Measurements from ENCODE around the gene KRT26. TPM values are rescaled to one million over a fixed set of nuclear protein-coding genes. Genes with fewer than 3 reads are reported as not detected.
"Not testable (repeated sequence)": the region's sequence is repeated elsewhere in the genome, so short reads cannot be mapped to it uniquely, and the experiment has no call there.

KRT26 gene
- total RNA-seq, 3 donors from 2014 or later: not detected

- Histone ChIP-seq H3K4me3 (no peak overlapping the region), H3K36me3 (ENCODE audit: low read depth) (no peaks in the 10 kb centered on the region), H3K9me3 (no peaks in the 10 kb centered on the region), H3K4me1 (ENCODE audit: low read depth) (no peaks in the 10 kb centered on the region)
- ATAC-seq: no peak
- TF ChIP-seq, protein P1, sequence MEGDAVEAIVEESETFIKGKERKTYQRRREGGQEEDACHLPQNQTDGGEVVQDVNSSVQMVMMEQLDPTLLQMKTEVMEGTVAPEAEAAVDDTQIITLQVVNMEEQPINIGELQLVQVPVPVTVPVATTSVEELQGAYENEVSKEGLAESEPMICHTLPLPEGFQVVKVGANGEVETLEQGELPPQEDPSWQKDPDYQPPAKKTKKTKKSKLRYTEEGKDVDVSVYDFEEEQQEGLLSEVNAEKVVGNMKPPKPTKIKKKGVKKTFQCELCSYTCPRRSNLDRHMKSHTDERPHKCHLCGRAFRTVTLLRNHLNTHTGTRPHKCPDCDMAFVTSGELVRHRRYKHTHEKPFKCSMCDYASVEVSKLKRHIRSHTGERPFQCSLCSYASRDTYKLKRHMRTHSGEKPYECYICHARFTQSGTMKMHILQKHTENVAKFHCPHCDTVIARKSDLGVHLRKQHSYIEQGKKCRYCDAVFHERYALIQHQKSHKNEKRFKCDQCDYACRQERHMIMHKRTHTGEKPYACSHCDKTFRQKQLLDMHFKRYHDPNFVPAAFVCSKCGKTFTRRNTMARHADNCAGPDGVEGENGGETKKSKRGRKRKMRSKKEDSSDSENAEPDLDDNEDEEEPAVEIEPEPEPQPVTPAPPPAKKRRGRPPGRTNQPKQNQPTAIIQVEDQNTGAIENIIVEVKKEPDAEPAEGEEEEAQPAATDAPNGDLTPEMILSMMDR (IDR thresholded peaks at IDR 0.05): no peak
- no peak for DNase-seq
- intact Hi-C loops (cut with DNase I, micrococcal nuclease): no loop called here
These were observed 20.9 kb downstream of the KRT26 start for GRCh38 chr17:40751065-40751464.

DNA sequence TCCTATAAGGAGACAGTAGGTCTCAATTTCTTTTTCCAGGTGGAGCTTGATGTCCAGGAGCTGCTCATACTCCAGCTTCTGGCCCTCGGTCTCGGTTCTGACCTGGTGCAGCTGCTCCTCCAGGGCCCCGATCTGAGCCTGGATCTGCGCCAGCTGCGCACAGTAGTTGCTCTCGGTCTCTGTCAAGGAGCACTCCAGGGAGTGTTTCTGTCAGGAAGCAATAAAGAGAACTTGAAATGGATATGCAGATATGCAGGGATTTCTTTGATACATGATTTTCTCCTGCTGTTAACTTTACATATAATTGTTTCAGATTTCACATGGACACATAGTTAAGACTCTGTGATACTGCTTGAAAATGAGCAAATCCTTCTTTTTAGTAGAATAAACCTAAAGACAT, 21.6 kb downstream of the KRT26 start:
- intact Hi-C loops (cut with DNase I, micrococcal nuclease): no loop called here
- no peaks in the 10 kb centered on the region for H3K4me1 ChIP-seq (ENCODE audit: low read depth)
- TF ChIP-seq, protein P1 (IDR thresholded peaks at IDR 0.05): no peak
- ATAC-seq (no peak), DNase-seq (no peak)
- no peaks in the 10 kb centered on the region for H3K9me3 ChIP-seq
- no peak overlapping the region for H3K4me3 ChIP-seq
- H3K36me3 ChIP-seq (ENCODE audit: low read depth): no peaks in the 10 kb centered on the region

- H3K9me3 ChIP-seq; H3K4me3 ChIP-seq; DNase-seq; H3K4me1 ChIP-seq (ENCODE audit: low read depth); H3K36me3 ChIP-seq (ENCODE audit: low read depth); intact Hi-C loops (cut with DNase I, micrococcal nuclease); ATAC-seq: not testable (repeated sequence)
These were observed 23.3 kb downstream of the KRT26 start for GRCh38 chr17:40748666-40749065.

GRCh38 chr17:40738553-40738952, 33.4 kb downstream of the KRT26 start:
- ATAC-seq: no peak
- intact Hi-C loops (cut with DNase I, micrococcal nuclease): no loop called here
- TF ChIP-seq, protein P1 (IDR thresholded peaks at IDR 0.05): no peak
- Histone ChIP-seq H3K4me3 (no peak overlapping the region), H3K4me1 (ENCODE audit: low read depth) (no peaks in the 10 kb centered on the region), H3K9me3 (peaks cover 5% of the 10 kb centered on the region), H3K36me3 (ENCODE audit: low read depth) (no peaks in the 10 kb centered on the region)
- DNase-seq: no peak

GRCh38 chr17:40735016-40735415, 37.0 kb downstream of the KRT26 start:
- ATAC-seq (no peak), DNase-seq (no peak)
- TF ChIP-seq, protein P1 (IDR thresholded peaks at IDR 0.05): no peak
- H3K36me3 ChIP-seq (ENCODE audit: low read depth): no peaks in the 10 kb centered on the region
- intact Hi-C loops (cut with DNase I, micrococcal nuclease): no loop called here
- no peaks in the 10 kb centered on the region for H3K4me1 ChIP-seq (ENCODE audit: low read depth)
- H3K4me3 ChIP-seq: no peak overlapping the region
- H3K9me3 ChIP-seq: no peaks in the 10 kb centered on the region

- intact Hi-C loops (cut with DNase I, micrococcal nuclease): no loop called here
- DNase-seq (no peak), ATAC-seq (no peak)
- Histone ChIP-seq H3K9me3 (no peaks in the 10 kb centered on the region), H3K4me1 (ENCODE audit: low read depth) (no peaks in the 10 kb centered on the region), H3K36me3 (ENCODE audit: low read depth) (no peaks in the 10 kb centered on the region), H3K4me3 (no peak overlapping the region)
- TF ChIP-seq, protein P1 (IDR thresholded peaks at IDR 0.05): no peak
These were observed 38.0 kb downstream of the KRT26 start for GRCh38 chr17:40734018-40734417.

Data from mucosa of descending colon (tissue), 3 donors.